Upper lobe of left lung (tissue), 6 donors: ENCODE results near the gene LYZL6. TPM values are rescaled to one million over a fixed set of nuclear protein-coding genes. Genes with fewer than 3 reads are reported as not detected.

ENCODE experiments used
- ATAC-seq, 2 donors: fragments of 200-7000 bp; cut with Tn5 transposase; one replicate each; pipeline ENCODE4 v1.9.1; 2022; ENCODE audit warnings: mild to moderate bottlenecking in 2 of 2, moderate library complexity in 2 of 2; ENCODE audit not compliant: low FRiP score in 2 of 2
- DNase-seq, 2 donors: peaks; one replicate each; pipeline ENCODE4 v3.0.0-alpha.2; 2019 to 2020
- H3K27ac ChIP-seq, 4 donors: fragments of 200-600 bp; sonication (generic); one replicate each; pipeline ENCODE4 v1.5.1; 2016 to 2019
- H3K27me3 ChIP-seq, 4 donors: fragments of 200-600 bp; sonication (generic); one replicate each; pipeline ENCODE4 v1.5.1; 2017 to 2019
- H3K36me3 ChIP-seq, 4 donors: fragments of 200-600 bp; sonication (generic); one replicate each; pipeline ENCODE4 v1.5.1; 2016 to 2019
- H3K4me1 ChIP-seq, 4 donors: fragments of 200-600 bp; sonication (generic); one replicate each; pipeline ENCODE4 v1.5.1; 2018 to 2019
- H3K4me3 ChIP-seq, 4 donors: fragments of 200-600 bp; sonication (generic); one replicate each; pipeline ENCODE4 v1.5.1; 2017 to 2019; ENCODE audit warnings: mild to moderate bottlenecking in 2 of 4, moderate library complexity in 1 of 4
- H3K9me3 ChIP-seq, 4 donors: fragments of 200-600 bp; sonication (generic); one replicate each; pipeline ENCODE4 v1.5.1; 2018 to 2019
- CTCF ChIP-seq, 6 experiments: fragments of 450-650 bp in 4 of 6; fragments of 200-600 bp in 2 of 6; sonication (generic) in 2 of 6; IDR thresholded peaks; one replicate each; pipeline ENCODE4 v1.5.1; 2016 to 2019; ENCODE audit warnings: antibody characterized with exemption in 6 of 6
- EP300 ChIP-seq, 4 donors: sonication (generic); formaldehyde crosslinking; IDR thresholded peaks; one replicate each; pipeline ENCODE4 v1.5.1; 2017; ENCODE audit warnings: antibody characterized with exemption in 4 of 4, control low read depth in 2 of 4
- POLR2A ChIP-seq, 4 donors: fragments of 450-650 bp; IDR thresholded peaks; one replicate each; pipeline ENCODE4 v1.5.1; 2016 to 2017; ENCODE audit warnings: antibody characterized with exemption in 4 of 4, mild to moderate bottlenecking in 2 of 4
- POLR2AphosphoS5 ChIP-seq, 2 donors: sonication (generic); formaldehyde crosslinking; IDR thresholded peaks; one replicate each; pipeline ENCODE4 v1.5.1; 2017; ENCODE audit warnings: antibody characterized with exemption in 2 of 2
- WGBS, 2 donors: methylation state at CpG; one replicate each; pipeline ENCODE4 v1.1.5; 2017 to 2018; 5-methylcytosine and 5-hydroxymethylcytosine counted together
- total RNA-seq, 6 donors: library from RNA; depleted of rRNA in 4 of 6; stranded (reverse); fragments of >200 nt in 4 of 6; gene quantifications; one replicate each; pipeline versions ENCODE4 v1.1.0 to v1.2.1, GENCODE V29; 2016 to 2021
- donor health status: DM: no; HTN: no; CAD: no; lungs with moderate emphysema.
- donor health status: DM: no; HTN: yes; CAD: no; lungs with severe emphysema.

LYZL6 gene
- total RNA-seq, 6 donors from 2014 or later = not detected

GRCh38 chr17:35932586-35932985, 10.9 kb downstream of the LYZL6 start:
- DNase-seq = no peak
- Histone ChIP-seq H3K27me3 (no peaks in the 10 kb centered on the region), H3K36me3 (no peaks in the 10 kb centered on the region), H3K27ac (no peak overlapping the region), H3K4me1 (peaks cover 11 to 15% (median 13%) of the 10 kb centered on the region in 4 donors), H3K9me3 (no peaks in the 10 kb centered on the region), H3K4me3 (no peak overlapping the region)
- no peak for ATAC-seq
- no peak for TF ChIP-seq POLR2AphosphoS5 (IDR thresholded peaks at IDR 0.05)

- 81 to 82% methylated on average over 5 to 6 of the region's 6 CpGs for WGBS, 2 donors
- Histone ChIP-seq H3K9me3 (no peaks in the 10 kb centered on the region), H3K4me1 (peaks cover 11 to 15% (median 13%) of the 10 kb centered on the region in 4 donors), H3K36me3 (no peaks in the 10 kb centered on the region), H3K4me3 (no peak overlapping the region), H3K27ac (no peak overlapping the region), H3K27me3 (no peaks in the 10 kb centered on the region)
- no peak for ATAC-seq
- no peak for DNase-seq
- TF ChIP-seq CTCF (IDR thresholded peaks at IDR 0.05) (no peak), EP300 (IDR thresholded peaks at IDR 0.05) (no peak), POLR2AphosphoS5 (IDR thresholded peaks at IDR 0.05) (no peak), POLR2A (IDR thresholded peaks at IDR 0.05) (no peak)
Observed at GRCh38 chr17:35931794-35932425, 11.6 kb downstream of the LYZL6 start.

- 3 to 5% methylated on average over 11 to 35 of the region's 35 CpGs for WGBS, 2 donors
- no peaks in the 10 kb centered on the region for H3K27me3 ChIP-seq
- H3K9me3 ChIP-seq = no peaks in the 10 kb centered on the region
- peak within 1 kb of the TSS in 3 of 4 donors; percentile 34 to 50 (median 44) for H3K4me3 ChIP-seq
- ATAC-seq (peak; percentile 74 to 86), DNase-seq (peak; percentile 61 to 90)
- no peaks in the 10 kb centered on the region for H3K36me3 ChIP-seq
- TF ChIP-seq POLR2AphosphoS5 (IDR thresholded peaks at IDR 0.05) = no peak
- no peak for TF ChIP-seq EP300 (IDR thresholded peaks at IDR 0.05)
- no peak for TF ChIP-seq CTCF (IDR thresholded peaks at IDR 0.05)
- no peak for TF ChIP-seq POLR2A (IDR thresholded peaks at IDR 0.05)
- H3K4me1 ChIP-seq = peaks cover 11 to 15% (median 13%) of the 10 kb centered on the region in 4 donors
- H3K27ac ChIP-seq = no peak within 1 kb of the TSS
Observed at GRCh38 chr17:35930211-35931065, 13.1 kb downstream of the LYZL6 start, which contains the start of gene RDM1. RDM1 (minus strand) TSS chr17:35930773; CDS start chr17:35930727, 46 bp downstream.

GRCh38 chr17:35927714-35928113, 15.8 kb downstream of the LYZL6 start:
- TF ChIP-seq CTCF (IDR thresholded peaks at IDR 0.05) (no peak), POLR2AphosphoS5 (IDR thresholded peaks at IDR 0.05) (no peak), EP300 (IDR thresholded peaks at IDR 0.05) (no peak), POLR2A (IDR thresholded peaks at IDR 0.05) (no peak)
- no peak overlapping the region for H3K27ac ChIP-seq
- H3K27me3 ChIP-seq = no peaks in the 10 kb centered on the region
- no peak overlapping the region for H3K4me3 ChIP-seq
- ATAC-seq = no peak
- H3K4me1 ChIP-seq = peaks cover 11 to 15% (median 13%) of the 10 kb centered on the region in 4 donors
- no peak for DNase-seq
- no peaks in the 10 kb centered on the region for H3K9me3 ChIP-seq
- no peaks in the 10 kb centered on the region for H3K36me3 ChIP-seq

- TF ChIP-seq POLR2AphosphoS5 (IDR thresholded peaks at IDR 0.05) (no peak), EP300 (IDR thresholded peaks at IDR 0.05) (no peak), CTCF (IDR thresholded peaks at IDR 0.05) (no peak), POLR2A (IDR thresholded peaks at IDR 0.05) (no peak)
- no peaks in the 10 kb centered on the region for H3K36me3 ChIP-seq
- ATAC-seq (no peak), DNase-seq (no peak)
- H3K9me3 ChIP-seq = no peaks in the 10 kb centered on the region
- no peaks in the 10 kb centered on the region for H3K27me3 ChIP-seq
- H3K4me1 ChIP-seq = no peaks in the 10 kb centered on the region
- WGBS, 2 donors = 94% methylated on average over 6 of the region's 6 CpGs
- no peak overlapping the region for H3K4me3 ChIP-seq
- no peak overlapping the region for H3K27ac ChIP-seq
Observed at GRCh38 chr17:35923609-35924114, 19.9 kb downstream of the LYZL6 start.
